ENCODE results near the gene IFNB1.

Gene IFNB1

GRCh38 chr9:21077781-21078180 lies at the start of gene IFNB1:
Gene IFNB1 (minus strand): TSS chr9:21077942. CDS start chr9:21077869, 73 bp downstream.
- no peak for DNase-seq (ENCODE audit: low spot score)

- DNase-seq (ENCODE audit: low spot score) = no peak
Measured at GRCh38 chr9:21121595-21122251, 44.0 kb upstream of the IFNB1 start.

DNA sequence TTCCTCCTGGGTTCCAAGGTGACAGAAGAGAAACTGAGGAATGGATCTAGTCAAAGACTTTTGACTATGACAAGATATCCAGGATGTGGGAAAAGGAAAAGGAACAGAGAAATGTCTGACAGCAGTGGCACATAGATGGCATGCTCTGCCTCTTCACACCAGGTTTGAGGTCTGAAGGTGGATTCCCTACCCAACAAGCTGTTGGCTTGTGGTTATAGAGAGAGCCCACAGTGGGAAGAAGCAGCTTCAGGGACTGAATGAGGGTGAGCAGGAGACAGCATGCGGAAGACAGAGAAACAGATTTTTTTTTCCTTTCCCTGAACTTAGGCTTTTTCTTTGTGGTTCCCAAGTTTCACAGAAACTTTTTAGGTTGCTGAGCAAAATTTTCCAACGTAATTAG lies 43.3 kb upstream of the IFNB1 start:
- no peak for DNase-seq (ENCODE audit: low spot score)

DNA sequence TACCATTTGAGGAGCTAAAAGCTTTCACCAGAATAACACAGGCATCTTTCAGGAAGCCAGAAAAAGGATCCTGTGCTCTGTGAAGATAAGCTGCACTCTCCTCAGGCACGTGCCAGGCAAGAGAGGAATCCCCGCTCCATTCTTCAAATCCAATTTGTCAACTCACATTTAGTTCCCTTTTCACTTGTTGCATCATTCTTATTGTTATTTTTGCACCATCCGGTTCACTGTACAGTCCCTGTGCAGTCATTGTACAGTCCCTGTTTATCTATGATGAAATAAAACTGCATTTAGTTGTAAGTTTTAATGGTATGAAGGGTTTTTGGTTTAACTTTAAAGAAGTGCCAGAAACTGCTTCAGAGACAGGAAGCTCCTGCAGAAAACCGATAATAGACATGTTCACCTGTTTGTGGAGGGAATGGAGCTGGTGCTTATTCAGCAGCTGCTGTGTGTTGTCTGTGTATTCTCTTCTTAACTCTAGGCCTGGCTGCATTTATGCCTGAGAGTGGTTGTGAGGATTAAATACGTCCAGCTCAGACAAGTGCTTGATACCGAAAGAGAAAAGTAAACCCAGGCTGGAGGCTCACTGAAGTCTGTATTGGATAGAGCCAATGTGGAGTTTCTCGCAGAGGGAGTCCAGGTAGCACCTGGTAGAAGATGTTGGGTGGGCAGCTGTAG lies 41.5 kb upstream of the IFNB1 start:
- no peak for DNase-seq (ENCODE audit: low spot score)

GRCh38 chr9:21114311-21114710 lies 36.6 kb upstream of the IFNB1 start:
- no peak for DNase-seq (ENCODE audit: low spot score)

GRCh38 chr9:21110708-21111576 lies 33.2 kb upstream of the IFNB1 start:
- DNase-seq (ENCODE audit: low spot score) = peak; percentile 73

GRCh38 chr9:21104787-21105186 lies 27.0 kb upstream of the IFNB1 start:
- DNase-seq (ENCODE audit: low spot score) = no peak

DNA sequence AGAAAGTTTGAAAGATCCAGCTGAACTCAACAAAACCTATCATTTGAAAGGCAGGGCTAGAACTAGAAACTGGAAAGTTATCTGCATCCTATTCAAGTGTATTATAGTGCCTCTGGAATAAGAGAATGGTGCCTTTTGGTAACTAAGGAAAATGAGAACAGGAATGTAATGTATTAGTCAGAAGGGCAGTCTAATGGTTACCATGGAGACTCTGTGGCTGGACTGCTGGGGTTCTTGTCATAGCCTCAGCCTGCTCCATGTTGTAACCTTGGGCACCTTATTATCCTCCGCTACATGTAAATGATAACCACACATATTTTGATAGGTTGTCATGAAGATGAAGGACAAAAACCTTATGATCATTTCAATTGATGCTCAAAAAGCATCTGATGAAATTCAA lies 24.6 kb upstream of the IFNB1 start:
- DNase-seq (ENCODE audit: low spot score) = no peak

DNA sequence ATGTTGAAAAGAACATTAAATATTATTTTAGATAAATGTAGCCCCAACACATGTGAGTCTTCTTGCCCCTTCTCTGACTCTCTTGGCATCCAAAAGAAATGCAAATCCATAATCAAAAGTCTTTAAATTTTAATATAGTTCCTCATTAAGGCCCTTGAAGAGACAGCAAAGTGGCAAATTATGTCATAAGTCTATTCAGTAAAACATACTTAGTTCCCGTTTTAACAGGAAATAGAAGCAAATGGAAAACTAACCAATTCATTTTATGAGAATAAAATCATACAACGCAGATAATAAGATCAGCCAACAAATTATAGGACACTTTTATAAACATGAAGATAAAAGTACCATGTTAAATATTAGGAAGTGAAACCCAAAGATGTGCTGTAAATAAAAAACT lies 20.1 kb upstream of the IFNB1 start:
- DNase-seq (ENCODE audit: low spot score) = no peak

- DNase-seq (ENCODE audit: low spot score) = no peak
Measured at GRCh38 chr9:21096901-21097255, 19.1 kb upstream of the IFNB1 start.

GRCh38 chr9:21096172-21096900 lies 18.6 kb upstream of the IFNB1 start:
- DNase-seq (ENCODE audit: low spot score) = peak; percentile 23

- no peak for DNase-seq (ENCODE audit: low spot score)
Measured at GRCh38 chr9:21095561-21095960, 17.8 kb upstream of the IFNB1 start.

- no peak for DNase-seq (ENCODE audit: low spot score)
Measured at GRCh38 chr9:21086538-21086937, 8.8 kb upstream of the IFNB1 start.

DNA sequence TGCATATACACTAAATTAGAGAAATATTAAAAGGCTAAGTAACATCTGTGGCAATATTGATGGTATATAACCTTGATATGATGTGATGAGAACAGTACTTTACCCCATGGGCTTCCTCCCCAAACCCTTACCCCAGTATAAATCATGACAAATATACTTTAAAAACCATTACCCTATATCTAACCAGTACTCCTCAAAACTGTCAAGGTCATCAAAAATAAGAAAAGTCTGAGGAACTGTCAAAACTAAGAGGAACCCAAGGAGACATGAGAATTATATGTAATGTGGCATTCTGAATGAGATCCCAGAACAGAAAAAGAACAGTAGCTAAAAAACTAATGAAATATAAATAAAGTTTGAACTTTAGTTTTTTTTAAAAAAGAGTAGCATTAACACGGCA lies 7.3 kb upstream of the IFNB1 start:
- DNase-seq (ENCODE audit: low spot score) = no peak

GRCh38 chr9:21084242-21084850 lies 6.6 kb upstream of the IFNB1 start:
- DNase-seq (ENCODE audit: low spot score) = no peak

- DNase-seq (ENCODE audit: low spot score) = no peak
Measured at GRCh38 chr9:21082671-21083070, 4.9 kb upstream of the IFNB1 start.

- DNase-seq (ENCODE audit: low spot score) = no peak
Measured at GRCh38 chr9:21081999-21082398, 4.3 kb upstream of the IFNB1 start.

GRCh38 chr9:21081451-21081850 lies 3.7 kb upstream of the IFNB1 start:
- no peak for DNase-seq (ENCODE audit: low spot score)

DNA sequence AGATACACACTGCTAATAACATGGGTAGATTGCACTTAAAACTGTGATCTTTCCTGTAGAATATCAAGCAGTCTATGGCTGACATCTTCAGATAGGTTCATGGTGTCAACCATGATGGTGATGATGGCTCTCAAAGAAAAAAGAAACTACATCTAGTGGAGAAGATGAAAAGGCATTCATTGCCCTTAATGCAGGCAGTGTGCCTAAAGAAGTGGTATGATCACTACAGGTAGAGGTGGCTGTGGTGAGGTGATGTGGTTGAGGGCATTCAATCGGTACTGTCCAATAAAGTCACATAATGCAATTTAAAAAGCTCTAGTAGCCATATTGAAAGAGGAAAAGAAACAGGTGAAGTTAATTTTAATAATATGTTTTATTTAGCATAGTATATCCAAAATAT lies 3.1 kb upstream of the IFNB1 start:
- no peak for DNase-seq (ENCODE audit: low spot score)

DNA sequence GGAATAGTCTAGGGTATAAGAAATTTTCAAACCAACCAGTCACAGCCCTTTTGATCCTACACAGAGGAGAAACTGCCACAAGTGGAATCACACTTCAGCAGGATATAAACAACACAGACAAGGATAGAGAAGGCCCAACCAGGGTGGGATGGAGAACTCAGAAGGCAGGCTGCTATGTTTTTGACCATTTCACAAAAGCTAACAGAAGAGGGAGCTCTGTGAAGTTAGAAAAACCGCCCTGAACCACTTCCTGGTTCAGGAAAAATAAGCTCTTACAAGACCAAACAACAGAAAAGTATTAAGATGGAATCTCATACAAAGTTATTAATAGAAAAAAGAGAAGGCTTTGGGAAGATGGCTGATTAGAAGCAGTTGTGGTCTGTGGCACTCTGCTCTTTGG lies 960 bp upstream of the IFNB1 start:
- no peak for DNase-seq (ENCODE audit: low spot score)

DNA sequence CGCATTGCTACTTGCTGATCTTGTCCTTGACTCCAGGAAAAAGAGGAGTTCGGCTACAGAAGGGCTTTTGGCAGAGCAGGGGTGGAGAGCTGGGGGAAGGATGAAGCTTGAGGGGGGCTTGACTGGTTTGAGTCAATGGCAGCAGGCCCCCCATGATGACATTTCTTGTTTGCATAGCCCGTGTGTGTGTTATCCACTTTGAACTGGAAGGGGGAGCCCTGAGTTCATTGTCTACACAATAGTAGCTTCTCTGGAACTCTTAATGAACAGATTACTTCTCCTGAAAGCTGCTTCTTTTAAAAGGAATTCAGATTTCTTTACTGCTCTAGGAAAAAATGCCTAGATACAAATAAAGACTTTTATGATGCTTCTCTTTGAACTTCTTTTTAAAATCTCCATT lies 2.3 kb downstream of the IFNB1 start:
- no peak for DNase-seq (ENCODE audit: low spot score)

- DNase-seq (ENCODE audit: low spot score) = no peak
Measured at GRCh38 chr9:21070906-21071305, 6.8 kb downstream of the IFNB1 start.
